GM19438 (cell line): ENCODE measurements around the gene FAM131C.

Source experiments
- ATAC-seq: cut with Tn5 transposase; IDR thresholded peaks from one replicate; pipeline ENCODE4 v1.9.1; 2021; ENCODE audit warnings: low read depth; ENCODE audit not compliant: unreplicated experiment

FAM131C gene

GRCh38 chr1:16078925-16079656 lies 5.6 kb upstream of the FAM131C start:
- no peak for ATAC-seq

- no peak for ATAC-seq
Measured at GRCh38 chr1:16077406-16078245, 4.2 kb upstream of the FAM131C start.

GRCh38 chr1:16076865-16077238 lies 3.4 kb upstream of the FAM131C start:
- no peak for ATAC-seq

GRCh38 chr1:16076031-16076864 lies 2.8 kb upstream of the FAM131C start:
- no peak for ATAC-seq

GRCh38 chr1:16075337-16076030 lies 2.0 kb upstream of the FAM131C start:
- ATAC-seq, result no peak

GRCh38 chr1:16074217-16074616 lies 766 bp upstream of the FAM131C start:
- no peak for ATAC-seq

GRCh38 chr1:16072616-16073484 lies 601 bp downstream of the FAM131C start:
- ATAC-seq, result no peak

GRCh38 chr1:16072095-16072494 lies 1.4 kb downstream of the FAM131C start:
- ATAC-seq, result no peak

- no peak for ATAC-seq
Measured at GRCh38 chr1:16071614-16072013, 1.8 kb downstream of the FAM131C start.

- ATAC-seq, result no peak
Measured at GRCh38 chr1:16070640-16071355, 2.7 kb downstream of the FAM131C start.

GRCh38 chr1:16068356-16069270 lies 4.8 kb downstream of the FAM131C start:
- ATAC-seq, result no peak

- ATAC-seq, result no peak
Measured at GRCh38 chr1:16067933-16068332, 5.5 kb downstream of the FAM131C start.

GRCh38 chr1:16067127-16067768 lies 6.2 kb downstream of the FAM131C start:
- ATAC-seq, result no peak

- ATAC-seq, result no peak
Measured at GRCh38 chr1:16066245-16066644, 7.2 kb downstream of the FAM131C start.

- no peak for ATAC-seq
Measured at GRCh38 chr1:16065269-16065576, 8.2 kb downstream of the FAM131C start.

GRCh38 chr1:16064536-16065268 lies 8.7 kb downstream of the FAM131C start:
- ATAC-seq, result no peak

GRCh38 chr1:16063921-16064320 lies 9.5 kb downstream of the FAM131C start:
- no peak for ATAC-seq
